ENCODE results near the gene CACFD1. TPM values are rescaled to one million over a fixed set of nuclear protein-coding genes. Genes with fewer than 3 reads are reported as not detected.

Gene CACFD1
- total and polyA plus RNA-seq, 2 donors (not counting 3 experiments of a cell fraction or from before 2014, with no cell fraction given), result 9.7 to 11.5 TPM

GRCh38 chr9:133475292-133476012, 15.7 kb downstream of the CACFD1 start:
- peaks cover 3 to 36% of the 10 kb centered on the region in 2 experiments for H3K36me3 ChIP-seq (ENCODE audit: control insufficient read depth in 2 of 2, extremely low read depth in 1 of 2, insufficient read depth in 2 of 2, low read length in 2 of 2)
- CTCF ChIA-PET, result interaction anchor here (0.8 to 1.1 kb wide), 2 partner anchors 11 kb away, joined by 3 read pairs; no protein-coding TSS in a partner anchor
- H3K79me2 ChIP-seq (ENCODE audit: control insufficient read depth, insufficient read depth, low read length), result peaks cover 8% of the 10 kb centered on the region
- peaks cover 6% of the 10 kb centered on the region for H3K4me1 ChIP-seq (ENCODE audit: control insufficient read depth, extremely low read depth, insufficient read depth, low read length)
- FAIRE-seq, result no peak
- no peak overlapping the region for H2AFZ ChIP-seq (ENCODE audit: low read depth, low read length)
- no peak overlapping the region for H3K4me3 ChIP-seq (replicated peaks in 1 of 3; ENCODE audit: insufficient read depth in 1 of 3, low read depth in 1 of 3, low read length in 3 of 3)
- intact Hi-C loops (cut with micrococcal nuclease) (no loop called here), dilution Hi-C loops (cut with MboI; ENCODE audit: extremely low pct_ligation_motif_present, low sequenced_read_pairs) (no loop called here)
- no peak overlapping the region for H3K27ac ChIP-seq (ENCODE audit: insufficient read depth, low read depth, low read length)
- H3K27me3 ChIP-seq (ENCODE audit: control insufficient read depth in 2 of 2, insufficient read depth in 2 of 2, low read length in 2 of 2), result no peaks in the 10 kb centered on the region
- H3K4me2 ChIP-seq (ENCODE audit: insufficient read depth, low read length), result no peak overlapping the region
- no TSS peak for BruUV-seq (replicated peaks)
- H3K9me3 ChIP-seq (replicated peaks; ENCODE audit: control insufficient read depth, insufficient read depth, low read length), result no peaks in the 10 kb centered on the region
- no peaks in the 10 kb centered on the region for H3K9me1 ChIP-seq (replicated peaks; ENCODE audit: control insufficient read depth, extremely low read depth, insufficient read depth, low read length)
- no peak for DNase-seq (ENCODE audit: low read depth, low spot score)
- no peaks in the 10 kb centered on the region for H4K20me1 ChIP-seq (replicated peaks; ENCODE audit: control insufficient read depth, extremely low read depth, insufficient read depth, low read length)
- POLR2A ChIA-PET, result no interaction called here
- TF ChIP-seq GATA2 (IDR thresholded peaks at IDR 0.05; ENCODE audit: insufficient read depth, insufficient read length, low read depth, low read length) (no peak), FOS (IDR thresholded peaks at IDR 0.05; ENCODE audit: borderline replicate concordance, insufficient read depth, low read length) (no peak), JUN (IDR thresholded peaks at IDR 0.05; ENCODE audit: borderline replicate concordance, insufficient read depth, insufficient read length, low read depth) (no peak), MYC (IDR thresholded peaks at IDR 0.05; ENCODE audit: low read depth, low read length) (no peak), POLR2AphosphoS5 (IDR thresholded peaks at IDR 0.05; ENCODE audit: insufficient read depth, low read depth, low read length) (no peak), POLR2A (IDR thresholded peaks at IDR 0.05; ENCODE audit: low read depth, low read length) (no peak), MAX (IDR thresholded peaks at IDR 0.05; ENCODE audit: insufficient read depth, insufficient read length) (no peak), EZH2 (IDR thresholded peaks at IDR 0.05; ENCODE audit: borderline replicate concordance, low read depth, low read length, severe bottlenecking) (no peak)
- TF ChIP-seq, protein P1, sequence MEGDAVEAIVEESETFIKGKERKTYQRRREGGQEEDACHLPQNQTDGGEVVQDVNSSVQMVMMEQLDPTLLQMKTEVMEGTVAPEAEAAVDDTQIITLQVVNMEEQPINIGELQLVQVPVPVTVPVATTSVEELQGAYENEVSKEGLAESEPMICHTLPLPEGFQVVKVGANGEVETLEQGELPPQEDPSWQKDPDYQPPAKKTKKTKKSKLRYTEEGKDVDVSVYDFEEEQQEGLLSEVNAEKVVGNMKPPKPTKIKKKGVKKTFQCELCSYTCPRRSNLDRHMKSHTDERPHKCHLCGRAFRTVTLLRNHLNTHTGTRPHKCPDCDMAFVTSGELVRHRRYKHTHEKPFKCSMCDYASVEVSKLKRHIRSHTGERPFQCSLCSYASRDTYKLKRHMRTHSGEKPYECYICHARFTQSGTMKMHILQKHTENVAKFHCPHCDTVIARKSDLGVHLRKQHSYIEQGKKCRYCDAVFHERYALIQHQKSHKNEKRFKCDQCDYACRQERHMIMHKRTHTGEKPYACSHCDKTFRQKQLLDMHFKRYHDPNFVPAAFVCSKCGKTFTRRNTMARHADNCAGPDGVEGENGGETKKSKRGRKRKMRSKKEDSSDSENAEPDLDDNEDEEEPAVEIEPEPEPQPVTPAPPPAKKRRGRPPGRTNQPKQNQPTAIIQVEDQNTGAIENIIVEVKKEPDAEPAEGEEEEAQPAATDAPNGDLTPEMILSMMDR (IDR thresholded peaks at IDR 0.05; ENCODE audit: extremely low read depth in 1 of 2, insufficient read depth in 1 of 2, low read depth in 1 of 2, low read length in 2 of 2), result no peak
- no peak overlapping the region for H3K9ac ChIP-seq (replicated peaks; ENCODE audit: extremely low read depth, insufficient read depth, low read length)

Data from endothelial cell of umbilical vein (primary cell).